Right atrium auricular region (tissue), 2 donors: ENCODE measurements around the gene ANKRD45. TPM values are rescaled to one million over a fixed set of nuclear protein-coding genes. Genes with fewer than 3 reads are reported as not detected.
"Not testable (repeated sequence)": the region's sequence is repeated elsewhere in the genome, so short reads cannot be mapped to it uniquely, and the experiment has no call there.

Experiments
- DNase-seq: peaks from one replicate; pipeline ENCODE4 v3.0.0-alpha.2; 2019; ENCODE audit warnings: low spot score
- H3K27ac ChIP-seq, 2 donors: fragments of 200-600 bp; sonication (generic); 1 replicate in 1 of 2; 2 replicates in 1 of 2; pipeline ENCODE4 v1.5.1; 2016 to 2019
- H3K27me3 ChIP-seq, 2 donors: fragments of 200-600 bp; sonication (generic); one replicate each; pipeline versions ENCODE4 v1.5.1 to v1.6.0; 2017 to 2019
- H3K36me3 ChIP-seq: fragments of 200-600 bp; sonication (generic); one replicate; pipeline ENCODE4 v1.5.1; 2016
- H3K4me1 ChIP-seq, 2 donors: fragments of 200-600 bp; sonication (generic); one replicate each; pipeline versions ENCODE4 v1.5.1 to v1.6.0; 2017 to 2019
- H3K4me3 ChIP-seq, 2 donors: fragments of 200-600 bp; sonication (generic); 1 replicate in 1 of 2; 2 replicates in 1 of 2; pipeline ENCODE4 v1.5.1; 2017 to 2019; ENCODE audit warnings: mild to moderate bottlenecking in 1 of 2, moderate library complexity in 1 of 2
- H3K9me3 ChIP-seq, 2 donors: fragments of 200-600 bp; sonication (generic); one replicate each; pipeline ENCODE4 v1.5.1; 2019
- total RNA-seq, 2 donors: library from RNA; depleted of rRNA; stranded (reverse); fragments of >200 nt; gene quantifications; one replicate each; pipeline ENCODE4 v1.1.0, GENCODE V29; 2016
- TF ChIP-seq, protein P1 (sequence below), 2 donors: fragments of 200-600 bp; sonication (generic); IDR thresholded peaks; one replicate each; pipeline ENCODE4 v1.5.1; 2019; ENCODE audit warnings: antibody characterized with exemption in 2 of 2

ANKRD45 gene
- total RNA-seq, 2 donors from 2014 or later: 0.35 to 0.56 TPM

DNA sequence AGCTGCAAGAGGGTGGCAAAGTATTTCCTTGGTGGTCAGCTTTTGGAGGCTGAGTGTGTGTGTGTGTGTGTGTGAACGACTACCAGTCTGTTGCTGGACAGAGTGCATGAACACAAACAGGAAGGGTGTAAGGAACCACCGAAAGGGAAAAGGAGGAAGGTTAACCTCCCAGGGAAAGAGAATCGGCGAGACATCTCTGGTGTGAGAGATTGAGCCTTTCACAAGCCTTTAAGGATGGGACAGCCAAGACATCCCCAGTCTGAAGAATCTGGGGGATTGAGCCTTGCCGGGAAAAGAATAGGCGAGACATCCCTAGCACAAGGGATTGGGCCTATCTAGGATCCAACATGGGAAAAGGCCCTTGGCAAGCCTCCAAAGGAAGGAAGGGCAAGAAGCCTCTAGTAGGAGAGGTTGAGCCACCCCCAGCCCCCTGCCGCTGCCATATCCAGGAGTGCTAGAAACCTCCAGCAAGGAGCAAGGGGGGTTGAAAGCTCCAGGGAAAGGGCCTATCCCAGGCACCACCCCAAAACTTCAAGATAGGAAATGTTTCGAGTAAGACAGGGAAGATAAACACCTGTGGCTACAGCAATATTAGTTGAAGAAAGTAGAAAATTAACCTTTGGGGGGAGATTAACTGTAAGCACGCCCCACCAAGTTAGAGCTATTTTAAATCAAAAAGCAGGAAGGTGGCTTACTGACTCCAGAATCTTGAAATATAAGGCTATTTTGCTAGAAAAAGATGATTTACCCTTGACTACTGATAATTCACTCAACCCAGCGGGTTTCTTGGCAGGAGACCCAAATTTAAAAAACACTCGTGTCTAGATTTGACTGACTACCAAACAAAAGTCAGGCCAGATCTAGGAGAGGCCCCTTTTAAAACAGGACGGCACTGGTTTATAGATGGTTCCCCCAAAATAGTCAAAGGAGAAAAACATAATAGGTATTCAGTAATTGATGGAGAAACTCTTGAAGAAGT lies 31.3 kb downstream of the ANKRD45 start:
- no peaks in the 10 kb centered on the region for H3K27me3 ChIP-seq
- H3K4me1 ChIP-seq: peaks cover 0 to 9% of the 10 kb centered on the region in 2 donors
- H3K27ac ChIP-seq: no peak overlapping the region
- H3K9me3 ChIP-seq: peaks cover 0 to 3% of the 10 kb centered on the region in 2 donors
- TF ChIP-seq, protein P1, sequence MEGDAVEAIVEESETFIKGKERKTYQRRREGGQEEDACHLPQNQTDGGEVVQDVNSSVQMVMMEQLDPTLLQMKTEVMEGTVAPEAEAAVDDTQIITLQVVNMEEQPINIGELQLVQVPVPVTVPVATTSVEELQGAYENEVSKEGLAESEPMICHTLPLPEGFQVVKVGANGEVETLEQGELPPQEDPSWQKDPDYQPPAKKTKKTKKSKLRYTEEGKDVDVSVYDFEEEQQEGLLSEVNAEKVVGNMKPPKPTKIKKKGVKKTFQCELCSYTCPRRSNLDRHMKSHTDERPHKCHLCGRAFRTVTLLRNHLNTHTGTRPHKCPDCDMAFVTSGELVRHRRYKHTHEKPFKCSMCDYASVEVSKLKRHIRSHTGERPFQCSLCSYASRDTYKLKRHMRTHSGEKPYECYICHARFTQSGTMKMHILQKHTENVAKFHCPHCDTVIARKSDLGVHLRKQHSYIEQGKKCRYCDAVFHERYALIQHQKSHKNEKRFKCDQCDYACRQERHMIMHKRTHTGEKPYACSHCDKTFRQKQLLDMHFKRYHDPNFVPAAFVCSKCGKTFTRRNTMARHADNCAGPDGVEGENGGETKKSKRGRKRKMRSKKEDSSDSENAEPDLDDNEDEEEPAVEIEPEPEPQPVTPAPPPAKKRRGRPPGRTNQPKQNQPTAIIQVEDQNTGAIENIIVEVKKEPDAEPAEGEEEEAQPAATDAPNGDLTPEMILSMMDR (IDR thresholded peaks at IDR 0.05): no peak
- no peak overlapping the region for H3K4me3 ChIP-seq
- DNase-seq: no peak
- no peaks in the 10 kb centered on the region for H3K36me3 ChIP-seq

GRCh38 chr1:173637236-173638042 lies 32.2 kb downstream of the ANKRD45 start:
- not testable (repeated sequence) for H3K4me3 ChIP-seq, H3K27ac ChIP-seq, H3K27me3 ChIP-seq, DNase-seq, H3K4me1 ChIP-seq, H3K36me3 ChIP-seq, H3K9me3 ChIP-seq

DNA sequence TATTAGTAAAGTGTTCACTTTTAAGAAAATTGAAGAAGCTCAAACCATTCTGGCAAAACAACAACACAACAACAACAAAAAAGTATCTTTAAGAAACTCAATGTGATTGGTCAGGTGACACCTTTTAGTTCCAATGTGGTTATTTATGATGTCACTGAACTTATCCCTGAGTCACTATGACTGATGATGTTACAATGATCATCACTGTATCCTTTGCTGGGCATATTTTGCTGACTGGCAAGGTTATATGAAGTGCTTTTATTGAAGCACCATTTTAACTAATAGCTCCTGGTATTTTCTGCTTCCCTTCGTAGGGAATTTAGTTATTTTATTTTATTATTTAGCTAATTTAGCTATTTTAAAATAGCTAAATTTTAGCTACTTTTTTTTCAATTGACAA lies 34.5 kb downstream of the ANKRD45 start, which contains the start of gene TEX50:
TSS of gene TEX50 (plus strand) at position 223 of the 400 bp plus-strand sequence. CDS start 184 bp downstream, outside the sequence.
- Histone ChIP-seq H3K4me3 (no peak within 1 kb of the TSS), H3K36me3 (no peaks in the 10 kb centered on the region), H3K4me1 (peaks cover 0 to 9% of the 10 kb centered on the region in 2 donors), H3K27ac (no peak within 1 kb of the TSS), H3K27me3 (no peaks in the 10 kb centered on the region), H3K9me3 (peaks cover 0 to 6% of the 10 kb centered on the region in 2 donors)
- no peak for DNase-seq
- TF ChIP-seq, protein P1 (IDR thresholded peaks at IDR 0.05): no peak

- Histone ChIP-seq H3K27me3 (no peaks in the 10 kb centered on the region), H3K4me1 (no peaks in the 10 kb centered on the region), H3K36me3 (no peaks in the 10 kb centered on the region), H3K4me3 (no peak overlapping the region), H3K9me3 (peaks cover 0 to 6% of the 10 kb centered on the region in 2 donors), H3K27ac (no peak overlapping the region)
- no peak for DNase-seq
- TF ChIP-seq, protein P1 (IDR thresholded peaks at IDR 0.05): no peak
Measured at GRCh38 chr1:173628888-173629287, 40.8 kb downstream of the ANKRD45 start.

DNA sequence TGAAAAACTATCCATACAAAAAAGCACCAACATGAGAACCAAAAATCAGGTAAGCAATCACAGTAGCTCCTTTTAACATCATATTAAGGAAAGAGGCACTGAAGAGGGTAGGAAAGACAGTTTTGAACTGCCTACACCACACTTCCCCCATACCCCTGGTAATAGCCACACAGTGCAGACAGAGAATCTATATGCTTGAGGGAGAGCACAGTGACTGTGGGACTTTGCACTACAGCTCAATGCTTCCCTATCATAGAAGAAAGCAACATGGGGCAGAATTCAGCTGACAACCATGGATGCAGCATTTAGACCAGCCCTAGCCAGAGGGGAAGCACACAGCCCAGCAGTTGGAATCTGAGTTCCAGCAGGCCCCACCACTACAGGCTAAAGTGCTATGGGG lies 42.4 kb downstream of the ANKRD45 start:
- no peak for DNase-seq
- Histone ChIP-seq H3K36me3 (no peaks in the 10 kb centered on the region), H3K4me3 (no peak overlapping the region), H3K27me3 (no peaks in the 10 kb centered on the region), H3K4me1 (no peaks in the 10 kb centered on the region), H3K9me3 (peaks cover 0 to 3% of the 10 kb centered on the region in 2 donors), H3K27ac (no peak overlapping the region)
- TF ChIP-seq, protein P1 (IDR thresholded peaks at IDR 0.05): no peak

- DNase-seq: no peak
- Histone ChIP-seq H3K4me1 (no peaks in the 10 kb centered on the region), H3K4me3 (no peak overlapping the region), H3K36me3 (no peaks in the 10 kb centered on the region), H3K27me3 (no peaks in the 10 kb centered on the region), H3K27ac (no peak overlapping the region), H3K9me3 (peaks cover 0 to 33% of the 10 kb centered on the region in 2 donors)
- TF ChIP-seq, protein P1 (IDR thresholded peaks at IDR 0.05): no peak
Measured at GRCh38 chr1:173616859-173617258, 52.8 kb downstream of the ANKRD45 start.

DNA sequence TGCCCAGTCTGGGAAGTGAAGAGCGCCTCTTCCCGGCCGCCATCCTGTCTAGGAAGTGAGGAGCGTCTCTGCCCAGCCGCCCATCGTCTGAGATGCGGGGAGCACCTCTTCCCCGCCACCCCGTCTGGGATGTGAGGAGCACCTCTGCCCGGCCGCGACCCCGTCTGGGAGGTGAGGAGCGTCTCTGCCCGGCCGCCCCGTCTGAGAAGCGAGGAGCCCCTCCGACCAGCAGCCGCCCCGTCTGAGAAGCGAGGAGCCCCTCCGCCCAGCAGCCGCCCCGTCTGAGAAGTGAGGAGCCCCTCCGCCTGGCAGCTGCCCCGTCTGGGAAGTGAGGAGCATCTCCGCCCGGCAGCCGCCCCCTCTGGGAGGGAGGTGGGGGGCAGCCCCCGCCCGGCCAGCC lies 56.6 kb downstream of the ANKRD45 start:
- DNase-seq: not testable (repeated sequence)

More for the DNA sequence above, 56.6 kb downstream of the ANKRD45 start:
- H3K4me1 ChIP-seq, H3K36me3 ChIP-seq, H3K27ac ChIP-seq, H3K4me3 ChIP-seq, H3K27me3 ChIP-seq, H3K9me3 ChIP-seq: not testable (repeated sequence)
